CD4-positive, alpha-beta T cell treated with Interferon alpha-2 for 1 hour (primary cell): Measurements from ENCODE around the gene ST6GAL2.

Experiments
- DNase-seq, 2 donors: peaks; one replicate each; pipeline ENCODE4 v3.0.0-alpha.2; 2020 to 2022

ST6GAL2 gene

GRCh38 chr2:106825161-106825560 is 60.8 kb downstream of the ST6GAL2 start:
- DNase-seq = no peak

GRCh38 chr2:106816974-106817373 is 69.0 kb downstream of the ST6GAL2 start:
- no peak for DNase-seq

GRCh38 chr2:106812841-106813240 is 73.1 kb downstream of the ST6GAL2 start:
- DNase-seq = no peak

GRCh38 chr2:106812383-106812782 is 73.6 kb downstream of the ST6GAL2 start:
- no peak for DNase-seq

GRCh38 chr2:106805716-106806115 is 80.3 kb downstream of the ST6GAL2 start:
- no peak for DNase-seq

GRCh38 chr2:106804161-106804560 is 81.8 kb downstream of the ST6GAL2 start:
- no peak for DNase-seq

- no peak for DNase-seq
These were observed 84.9 kb downstream of the ST6GAL2 start for GRCh38 chr2:106800976-106801655.

GRCh38 chr2:106800180-106800579 is 85.8 kb downstream of the ST6GAL2 start:
- DNase-seq = no peak

GRCh38 chr2:106798826-106799552 is 87.0 kb downstream of the ST6GAL2 start:
- no peak for DNase-seq

- no peak for DNase-seq
These were observed 88.5 kb downstream of the ST6GAL2 start for GRCh38 chr2:106797494-106797893.

GRCh38 chr2:106792671-106793070 is 93.3 kb downstream of the ST6GAL2 start:
- no peak for DNase-seq

GRCh38 chr2:106789185-106789584 is 96.8 kb downstream of the ST6GAL2 start:
- no peak for DNase-seq

- DNase-seq = no peak
These were observed 103.3 kb downstream of the ST6GAL2 start for GRCh38 chr2:106782681-106783080.

- no peak for DNase-seq
These were observed 104.8 kb downstream of the ST6GAL2 start for GRCh38 chr2:106781196-106781595.

- DNase-seq = no peak
These were observed 114.2 kb downstream of the ST6GAL2 start for GRCh38 chr2:106771811-106772210.

GRCh38 chr2:106770986-106771385 is 115.0 kb downstream of the ST6GAL2 start:
- no peak for DNase-seq

- DNase-seq = no peak
These were observed 121.4 kb downstream of the ST6GAL2 start for GRCh38 chr2:106764614-106765013.

- DNase-seq = no peak
These were observed 126.0 kb downstream of the ST6GAL2 start for GRCh38 chr2:106759966-106760365.

GRCh38 chr2:106758901-106759497 is 127.0 kb downstream of the ST6GAL2 start:
- DNase-seq = no peak
